ENCODE results near the gene PRKAR1B. TPM values are rescaled to one million over a fixed set of nuclear protein-coding genes. Genes with fewer than 3 reads are reported as not detected.

The PRKAR1B gene
- polyA plus RNA-seq, 1 of the 3 experiments (the other 2 are of a cell fraction) = 63.7 TPM

DNA sequence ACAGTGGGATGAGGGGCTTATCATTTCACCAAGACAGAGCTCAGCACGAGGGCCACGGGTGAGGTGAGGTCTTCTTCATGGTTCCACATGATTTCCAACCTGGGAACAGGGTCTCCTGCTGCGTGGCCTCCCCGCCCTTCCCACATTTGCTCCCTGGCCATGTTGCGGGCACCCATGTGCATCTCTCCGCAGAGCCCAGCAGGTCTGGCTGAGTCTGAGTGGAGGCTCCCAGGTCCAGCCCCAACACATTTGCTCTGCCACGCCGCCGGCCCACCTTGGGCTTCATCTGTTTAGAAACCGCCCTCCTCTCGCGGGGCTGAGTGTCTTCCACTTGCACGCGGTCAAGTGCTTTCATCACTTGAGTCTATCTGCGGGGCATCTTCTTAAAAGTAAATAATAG, 14.8 kb upstream of the PRKAR1B start:
- no peaks in the 10 kb centered on the region for H3K9me2 ChIP-seq
- 89% methylated on average over 15 of the region's 15 CpGs for WGBS (ENCODE audit: low lambda C conversion rate)
- peaks cover 10% of the 10 kb centered on the region for H3F3A ChIP-seq (replicated peaks; ENCODE audit: insufficient read depth)
- no peak overlapping the region for H3K27ac ChIP-seq (ENCODE audit: low read depth in 2 of 2, low read length in 1 of 2)
- H3K9me3 ChIP-seq = no peaks in the 10 kb centered on the region
- no peak for DNase-seq
- peaks cover 18 to 47% of the 10 kb centered on the region in 2 experiments for H3K36me3 ChIP-seq (replicated peaks in 1 of 2; ENCODE audit: control insufficient read depth in 1 of 2, insufficient read depth in 2 of 2, low read length in 1 of 2)
- no peak overlapping the region for H3K9ac ChIP-seq
- H3K27me3 ChIP-seq (ENCODE audit: insufficient read depth) = no peaks in the 10 kb centered on the region
- no peak overlapping the region for H3K4me2 ChIP-seq
- no peak overlapping the region for H2AFZ ChIP-seq (ENCODE audit: low read depth)
- no peak overlapping the region for H3K4me3 ChIP-seq (ENCODE audit: low read depth in 2 of 2, low read length in 1 of 2)
- no peaks in the 10 kb centered on the region for H3K4me1 ChIP-seq (ENCODE audit: control insufficient read depth in 1 of 2, insufficient read depth in 2 of 2, low read depth in 1 of 2, low read length in 1 of 2)
- ChIA-PET POLR2A (interaction anchor here (1.2 to 1.7 kb wide), 3 partner anchors 11 to 26 kb away, joined by 3 to 5 read pairs (median 5); no protein-coding TSS in a partner anchor), CTCF (interaction anchor here (1.1 to 1.5 kb wide), 2 partner anchors 10 to 76 kb away, joined by 3 to 4 read pairs; no protein-coding TSS in a partner anchor)
- TF ChIP-seq SMC3 (IDR thresholded peaks at IDR 0.05; ENCODE audit: low read depth, low read length) (no peak), POLR2AphosphoS5 (IDR thresholded peaks at IDR 0.05; ENCODE audit: low read depth, low read length) (no peak), CHD2 (IDR thresholded peaks at IDR 0.05; ENCODE audit: low read length, partially characterized antibody) (no peak), MEF2A (IDR thresholded peaks at IDR 0.05; ENCODE audit: borderline replicate concordance, low read depth) (no peak), TEAD4 (IDR thresholded peaks at IDR 0.05; ENCODE audit: borderline replicate concordance, insufficient read depth) (no peak), NRF1 (IDR thresholded peaks at IDR 0.05; ENCODE audit: low read depth, low read length) (no peak), RXRA (IDR thresholded peaks at IDR 0.05; ENCODE audit: borderline replicate concordance, low read depth) (no peak), TAF1 (IDR thresholded peaks at IDR 0.05; ENCODE audit: borderline replicate concordance, low read depth, low read length) (no peak), RAD21 (IDR thresholded peaks at IDR 0.05; ENCODE audit: low read length) (no peak), GATA2 (CRISPR knock-in tag; IDR thresholded peaks at IDR 0.05) (no peak), FOXJ3 (CRISPR knock-in tag; IDR thresholded peaks at IDR 0.05) (no peak), ELF1 (IDR thresholded peaks at IDR 0.05) (no peak), EP300 (IDR thresholded peaks at IDR 0.05; ENCODE audit: borderline replicate concordance in 1 of 2, low read depth in 1 of 2, low read length in 1 of 2) (no peak), GABPA (IDR thresholded peaks at IDR 0.05; ENCODE audit: low read depth) (no peak), MXI1 (IDR thresholded peaks at IDR 0.05; ENCODE audit: low read depth, low read length) (no peak)
- TF ChIP-seq, protein P1, sequence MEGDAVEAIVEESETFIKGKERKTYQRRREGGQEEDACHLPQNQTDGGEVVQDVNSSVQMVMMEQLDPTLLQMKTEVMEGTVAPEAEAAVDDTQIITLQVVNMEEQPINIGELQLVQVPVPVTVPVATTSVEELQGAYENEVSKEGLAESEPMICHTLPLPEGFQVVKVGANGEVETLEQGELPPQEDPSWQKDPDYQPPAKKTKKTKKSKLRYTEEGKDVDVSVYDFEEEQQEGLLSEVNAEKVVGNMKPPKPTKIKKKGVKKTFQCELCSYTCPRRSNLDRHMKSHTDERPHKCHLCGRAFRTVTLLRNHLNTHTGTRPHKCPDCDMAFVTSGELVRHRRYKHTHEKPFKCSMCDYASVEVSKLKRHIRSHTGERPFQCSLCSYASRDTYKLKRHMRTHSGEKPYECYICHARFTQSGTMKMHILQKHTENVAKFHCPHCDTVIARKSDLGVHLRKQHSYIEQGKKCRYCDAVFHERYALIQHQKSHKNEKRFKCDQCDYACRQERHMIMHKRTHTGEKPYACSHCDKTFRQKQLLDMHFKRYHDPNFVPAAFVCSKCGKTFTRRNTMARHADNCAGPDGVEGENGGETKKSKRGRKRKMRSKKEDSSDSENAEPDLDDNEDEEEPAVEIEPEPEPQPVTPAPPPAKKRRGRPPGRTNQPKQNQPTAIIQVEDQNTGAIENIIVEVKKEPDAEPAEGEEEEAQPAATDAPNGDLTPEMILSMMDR (IDR thresholded peaks at IDR 0.05) = no peak
- TF ChIP-seq, protein P2, sequence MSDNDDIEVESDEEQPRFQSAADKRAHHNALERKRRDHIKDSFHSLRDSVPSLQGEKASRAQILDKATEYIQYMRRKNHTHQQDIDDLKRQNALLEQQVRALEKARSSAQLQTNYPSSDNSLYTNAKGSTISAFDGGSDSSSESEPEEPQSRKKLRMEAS (IDR thresholded peaks at IDR 0.05; ENCODE audit: low read depth) = no peak
- TF ChIP-seq, protein P3, sequence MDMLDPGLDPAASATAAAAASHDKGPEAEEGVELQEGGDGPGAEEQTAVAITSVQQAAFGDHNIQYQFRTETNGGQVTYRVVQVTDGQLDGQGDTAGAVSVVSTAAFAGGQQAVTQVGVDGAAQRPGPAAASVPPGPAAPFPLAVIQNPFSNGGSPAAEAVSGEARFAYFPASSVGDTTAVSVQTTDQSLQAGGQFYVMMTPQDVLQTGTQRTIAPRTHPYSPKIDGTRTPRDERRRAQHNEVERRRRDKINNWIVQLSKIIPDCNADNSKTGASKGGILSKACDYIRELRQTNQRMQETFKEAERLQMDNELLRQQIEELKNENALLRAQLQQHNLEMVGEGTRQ (IDR thresholded peaks at IDR 0.05; ENCODE audit: borderline replicate concordance, low read depth, low read length) = no peak
- TF ChIP-seq, protein P4, sequence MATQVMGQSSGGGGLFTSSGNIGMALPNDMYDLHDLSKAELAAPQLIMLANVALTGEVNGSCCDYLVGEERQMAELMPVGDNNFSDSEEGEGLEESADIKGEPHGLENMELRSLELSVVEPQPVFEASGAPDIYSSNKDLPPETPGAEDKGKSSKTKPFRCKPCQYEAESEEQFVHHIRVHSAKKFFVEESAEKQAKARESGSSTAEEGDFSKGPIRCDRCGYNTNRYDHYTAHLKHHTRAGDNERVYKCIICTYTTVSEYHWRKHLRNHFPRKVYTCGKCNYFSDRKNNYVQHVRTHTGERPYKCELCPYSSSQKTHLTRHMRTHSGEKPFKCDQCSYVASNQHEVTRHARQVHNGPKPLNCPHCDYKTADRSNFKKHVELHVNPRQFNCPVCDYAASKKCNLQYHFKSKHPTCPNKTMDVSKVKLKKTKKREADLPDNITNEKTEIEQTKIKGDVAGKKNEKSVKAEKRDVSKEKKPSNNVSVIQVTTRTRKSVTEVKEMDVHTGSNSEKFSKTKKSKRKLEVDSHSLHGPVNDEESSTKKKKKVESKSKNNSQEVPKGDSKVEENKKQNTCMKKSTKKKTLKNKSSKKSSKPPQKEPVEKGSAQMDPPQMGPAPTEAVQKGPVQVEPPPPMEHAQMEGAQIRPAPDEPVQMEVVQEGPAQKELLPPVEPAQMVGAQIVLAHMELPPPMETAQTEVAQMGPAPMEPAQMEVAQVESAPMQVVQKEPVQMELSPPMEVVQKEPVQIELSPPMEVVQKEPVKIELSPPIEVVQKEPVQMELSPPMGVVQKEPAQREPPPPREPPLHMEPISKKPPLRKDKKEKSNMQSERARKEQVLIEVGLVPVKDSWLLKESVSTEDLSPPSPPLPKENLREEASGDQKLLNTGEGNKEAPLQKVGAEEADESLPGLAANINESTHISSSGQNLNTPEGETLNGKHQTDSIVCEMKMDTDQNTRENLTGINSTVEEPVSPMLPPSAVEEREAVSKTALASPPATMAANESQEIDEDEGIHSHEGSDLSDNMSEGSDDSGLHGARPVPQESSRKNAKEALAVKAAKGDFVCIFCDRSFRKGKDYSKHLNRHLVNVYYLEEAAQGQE (IDR thresholded peaks at IDR 0.05; ENCODE audit: low read depth, low read length) = no peak
- peaks cover 50% of the 10 kb centered on the region for H3K79me2 ChIP-seq (ENCODE audit: insufficient read depth)
- H4K20me1 ChIP-seq (ENCODE audit: insufficient read depth) = peaks cover 12% of the 10 kb centered on the region
